Sigmoid colon (tissue), 7 donors: Measurements from ENCODE around the gene SH3RF3. TPM values are rescaled to one million over a fixed set of nuclear protein-coding genes. Genes with fewer than 3 reads are reported as not detected.
"Not testable (repeated sequence)": the region's sequence is repeated elsewhere in the genome, so short reads cannot be mapped to it uniquely, and the experiment has no call there.

ENCODE experiments used
- DNase-seq: peaks from one replicate; pipeline ENCODE4 v3.0.0-alpha.2; 2019
- H3K27ac ChIP-seq, 4 donors: fragments of 200-600 bp; sonication (generic); one replicate each; pipeline ENCODE4 v1.5.1; 2016 to 2019; ENCODE audit warnings: mild to moderate bottlenecking in 1 of 4
- H3K27me3 ChIP-seq, 3 donors: fragments of 200-600 bp; sonication (generic); one replicate each; pipeline ENCODE4 v1.5.1; 2019; ENCODE audit warnings: mild to moderate bottlenecking in 1 of 3
- H3K36me3 ChIP-seq, 4 donors: fragments of 200-600 bp; sonication (generic); one replicate each; pipeline ENCODE4 v1.5.1; 2016 to 2019
- H3K4me1 ChIP-seq, 4 donors: fragments of 200-600 bp; sonication (generic); one replicate each; pipeline ENCODE4 v1.5.1; 2017 to 2019
- H3K4me3 ChIP-seq, 4 donors: fragments of 200-600 bp; sonication (generic); one replicate each; pipeline ENCODE4 v1.5.1; 2017 to 2019; ENCODE audit warnings: mild to moderate bottlenecking in 2 of 4, moderate library complexity in 1 of 4
- H3K9me3 ChIP-seq, 4 donors: fragments of 200-600 bp in 3 of 4; sonication (generic) in 3 of 4; one replicate each; pipeline versions ENCODE4 v1.5.1 to v1.6.1; 2013 to 2019
- CTCF ChIP-seq, 4 experiments: fragments of 450-650 bp in 3 of 4; fragments of 200-600 bp in 1 of 4; IDR thresholded peaks; one replicate each; pipeline ENCODE4 v1.5.1; 2016 to 2019; ENCODE audit warnings: antibody characterized with exemption in 4 of 4, mild to moderate bottlenecking in 3 of 4, moderate library complexity in 2 of 4
- EP300 ChIP-seq, 4 donors: sonication (generic); formaldehyde crosslinking; IDR thresholded peaks; one replicate each; pipeline ENCODE4 v1.6.1; 2017; ENCODE audit warnings: antibody characterized with exemption in 4 of 4
- POLR2A ChIP-seq, 2 donors: fragments of 450-650 bp; IDR thresholded peaks; one replicate each; pipeline ENCODE4 v1.6.1; 2016; ENCODE audit warnings: antibody characterized with exemption in 2 of 2, mild to moderate bottlenecking in 2 of 2, moderate library complexity in 2 of 2
- POLR2AphosphoS5 ChIP-seq, 4 donors: sonication (generic); formaldehyde crosslinking; IDR thresholded peaks; one replicate each; pipeline ENCODE4 v1.6.1; 2017; ENCODE audit warnings: antibody characterized with exemption in 4 of 4
- WGBS, 2 donors: extraction: QIAGEN DNeasy Blood & Tissue Kit; methylation state at CpG; one replicate each; pipeline ENCODE4 v1.1.7; 2013; 5-methylcytosine and 5-hydroxymethylcytosine counted together
- intact Hi-C: fragments of 100-400 bp; cut with DNase I; formaldehyde crosslinking; loops from one replicate; pipeline ENCODE4 v1.15.1; 2023
- polyA plus RNA-seq, 3 donors: library from polyadenylated mRNA; stranded (reverse); fragments of 200-250 nt; gene quantifications; one replicate each; pipeline ENCODE4 v1.2.3, GENCODE V29; 2013
- total RNA-seq, 4 donors: library from RNA; depleted of rRNA; stranded (reverse); fragments of >200 nt; gene quantifications; one replicate each; pipeline ENCODE4 v1.1.0, GENCODE V29; 2016
- donor health status: healthy with polysubstance abuse.
- donor health status: Bipolar disorder and iron deficiency.
- donor health status: healthy.

The SH3RF3 gene
- total and polyA plus RNA-seq, 7 donors, result 0.69 to 10.0 (median 3.4) TPM

DNA sequence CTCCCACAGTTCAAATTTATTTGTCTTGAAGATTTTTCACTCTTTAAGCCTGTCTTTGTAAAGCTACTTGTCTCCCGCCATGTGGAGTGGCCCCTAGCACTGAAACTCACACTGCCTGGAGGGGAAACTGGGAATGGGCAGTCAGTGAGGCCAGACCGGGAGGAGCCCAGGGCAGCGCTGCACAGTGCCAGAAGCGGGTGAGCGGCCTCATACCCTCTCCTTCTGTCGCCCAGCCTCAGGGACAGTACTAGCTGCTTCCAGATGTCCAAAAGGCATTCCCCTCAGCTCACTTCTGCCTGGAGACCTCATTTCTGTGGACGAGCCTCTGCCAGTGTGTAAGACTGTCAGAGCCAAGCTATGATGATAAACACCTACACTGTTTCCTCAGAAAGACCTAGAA, 404.8 kb downstream of the SH3RF3 start:
- WGBS, 2 donors, result 80 to 85% methylated on average over 7 of the region's 7 CpGs
- DNase-seq, result no peak
- no peak overlapping the region for H3K4me3 ChIP-seq

DNA sequence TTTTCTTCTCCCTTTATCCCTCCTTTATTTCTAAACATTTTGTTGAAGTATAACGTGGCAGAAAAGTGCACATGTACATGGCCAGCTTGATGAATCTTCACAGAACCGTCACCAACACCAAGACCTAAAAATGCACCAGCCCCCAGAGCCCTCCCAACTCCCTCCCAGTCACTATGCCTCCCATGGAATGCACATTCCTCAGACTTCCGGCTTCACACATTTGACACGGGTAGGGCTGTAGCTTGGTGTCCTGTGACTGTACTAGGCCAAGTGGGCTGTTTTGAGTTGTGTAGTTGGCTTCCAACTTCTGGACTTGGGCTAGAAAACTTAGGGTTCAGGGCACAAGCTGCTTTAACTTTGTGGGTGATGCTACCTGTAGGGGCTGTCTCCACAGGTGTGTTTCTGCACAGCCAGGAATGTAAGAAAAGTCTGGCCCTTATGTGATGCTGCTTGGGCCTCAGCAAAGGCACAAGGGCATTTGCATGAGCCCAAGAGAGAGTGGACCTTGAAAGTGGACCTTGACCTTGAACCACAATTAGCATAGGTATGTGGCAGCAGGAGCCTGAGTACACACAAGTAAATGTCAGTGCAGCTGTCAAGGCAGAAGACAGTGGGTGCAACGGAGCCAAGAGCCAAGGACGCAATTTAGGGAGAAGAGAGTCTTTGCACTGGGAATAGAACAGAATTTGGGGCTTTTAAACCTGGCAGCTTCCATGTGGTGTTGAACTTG, 406.4 kb downstream of the SH3RF3 start:
- H3K9me3 ChIP-seq, result no peaks in the 10 kb centered on the region
- H3K4me3 ChIP-seq, result no peak overlapping the region
- no peak overlapping the region for H3K27ac ChIP-seq
- WGBS, 2 donors, result 65 to 75% methylated on average over 6 of the region's 6 CpGs
- intact Hi-C loops, result no loop called here
- no peaks in the 10 kb centered on the region for H3K27me3 ChIP-seq
- TF ChIP-seq POLR2A (IDR thresholded peaks at IDR 0.05) (no peak), POLR2AphosphoS5 (IDR thresholded peaks at IDR 0.05) (no peak), EP300 (IDR thresholded peaks at IDR 0.05) (no peak), CTCF (IDR thresholded peaks at IDR 0.05) (no peak)
- no peak for DNase-seq
- no peaks in the 10 kb centered on the region for H3K36me3 ChIP-seq
- H3K4me1 ChIP-seq, result no peaks in the 10 kb centered on the region

More for the DNA sequence above, 404.8 kb downstream of the SH3RF3 start:
- no peaks in the 10 kb centered on the region for H3K36me3 ChIP-seq
- H3K9me3 ChIP-seq, result no peaks in the 10 kb centered on the region
- no peaks in the 10 kb centered on the region for H3K27me3 ChIP-seq
- intact Hi-C loops, result no loop called here
- H3K27ac ChIP-seq, result no peak overlapping the region
- TF ChIP-seq CTCF (IDR thresholded peaks at IDR 0.05) (no peak), POLR2AphosphoS5 (IDR thresholded peaks at IDR 0.05) (no peak), EP300 (IDR thresholded peaks at IDR 0.05) (no peak), POLR2A (IDR thresholded peaks at IDR 0.05) (no peak)
- peaks cover 0 to 4% (median 0%) of the 10 kb centered on the region in 4 donors for H3K4me1 ChIP-seq

DNA sequence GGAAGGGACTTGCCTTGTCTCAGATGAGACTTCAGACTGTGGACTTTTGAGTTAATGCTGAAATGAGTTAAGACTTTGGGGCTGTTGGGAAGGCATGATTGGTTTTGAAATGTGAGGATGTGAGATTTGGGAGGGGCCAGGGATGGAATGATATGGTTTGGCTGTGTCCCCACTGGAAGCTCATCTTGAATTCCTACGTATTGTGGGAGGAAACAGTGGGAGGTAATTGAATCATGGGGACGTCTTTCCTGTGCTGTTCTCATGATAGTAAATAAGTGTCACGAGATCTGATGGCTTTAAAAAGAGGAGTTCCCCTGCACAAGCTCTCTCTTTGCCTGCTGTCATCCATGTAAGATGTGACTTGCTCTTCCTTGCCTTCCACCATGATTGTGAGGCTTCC, 407.6 kb downstream of the SH3RF3 start:
- H3K27me3 ChIP-seq, H3K27ac ChIP-seq, H3K36me3 ChIP-seq, H3K4me3 ChIP-seq, DNase-seq, H3K9me3 ChIP-seq, intact Hi-C loops, H3K4me1 ChIP-seq: not testable (repeated sequence)
- 72 to 82% methylated on average over 3 of the region's 3 CpGs for WGBS, 2 donors

GRCh38 chr2:109537565-109538222, 408.7 kb downstream of the SH3RF3 start:
- TF ChIP-seq EP300 (IDR thresholded peaks at IDR 0.05) (no peak), POLR2AphosphoS5 (IDR thresholded peaks at IDR 0.05) (no peak), CTCF (IDR thresholded peaks at IDR 0.05) (no peak), POLR2A (IDR thresholded peaks at IDR 0.05) (no peak)

DNA sequence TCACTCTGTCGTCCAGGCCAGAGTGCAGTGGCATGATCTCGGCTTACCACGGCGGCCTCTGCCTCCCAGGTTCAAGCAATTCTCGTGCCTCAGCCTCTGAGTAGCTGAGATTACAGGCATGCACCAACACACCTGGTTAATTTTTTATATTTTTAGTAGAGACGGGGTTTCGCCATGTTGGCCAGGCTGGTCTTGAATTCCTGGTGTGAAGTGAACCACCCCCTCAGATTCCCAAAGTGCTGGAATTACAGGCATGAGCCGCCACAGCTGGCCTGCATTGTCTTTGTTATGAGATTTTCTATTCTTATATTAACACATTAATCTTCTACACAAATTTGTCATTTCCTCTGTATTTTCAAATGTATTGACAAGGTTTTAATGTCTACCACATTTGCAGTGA, 409.5 kb downstream of the SH3RF3 start:
- H3K4me3 ChIP-seq, result no peak overlapping the region
- intact Hi-C loops, result no loop called here
- WGBS, 2 donors, result 83 to 84% methylated on average over 8 of the region's 8 CpGs
- no peak for DNase-seq
- H3K27me3 ChIP-seq, result no peaks in the 10 kb centered on the region
- no peaks in the 10 kb centered on the region for H3K36me3 ChIP-seq
- TF ChIP-seq POLR2AphosphoS5 (IDR thresholded peaks at IDR 0.05) (no peak), CTCF (IDR thresholded peaks at IDR 0.05) (no peak), EP300 (IDR thresholded peaks at IDR 0.05) (no peak), POLR2A (IDR thresholded peaks at IDR 0.05) (no peak)
- no peaks in the 10 kb centered on the region for H3K9me3 ChIP-seq
- no peak overlapping the region for H3K27ac ChIP-seq
- peaks cover 0 to 12% (median 5%) of the 10 kb centered on the region in 4 donors for H3K4me1 ChIP-seq

More at GRCh38 chr2:109537565-109538222, 408.7 kb downstream of the SH3RF3 start:
- Histone ChIP-seq H3K27ac (no peak overlapping the region), H3K27me3 (no peaks in the 10 kb centered on the region), H3K9me3 (no peaks in the 10 kb centered on the region), H3K4me1 (peaks cover 0 to 12% (median 5%) of the 10 kb centered on the region in 4 donors), H3K36me3 (no peaks in the 10 kb centered on the region), H3K4me3 (no peak overlapping the region)
- WGBS, 2 donors, result 68 to 87% methylated on average over 10 of the region's 10 CpGs
- intact Hi-C loops, result no loop called here
- no peak for DNase-seq
